Omental fat pad (tissue), 4 donors: ENCODE measurements around the gene UBE2R2. TPM values are rescaled to one million over a fixed set of nuclear protein-coding genes. Genes with fewer than 3 reads are reported as not detected.

Experiments used
- ATAC-seq: fragments of 150-250 bp; one replicate; pipeline ENCODE4 v1.9.1; 2016; ENCODE audit warnings: mild to moderate bottlenecking, moderate library complexity; ENCODE audit not compliant: low FRiP score
- DNase-seq: peaks from one replicate; pipeline ENCODE4 v3.0.0-alpha.2; 2019; ENCODE audit warnings: low spot score
- total RNA-seq, 4 donors: library from RNA; depleted of rRNA; stranded (reverse); fragments of >200 nt; gene quantifications; one replicate each; pipeline ENCODE4 v1.1.0, GENCODE V29; 2016
- TF ChIP-seq, protein P1 (sequence below), 3 donors: fragments of 450-650 bp; IDR thresholded peaks; one replicate each; pipeline ENCODE4 v1.5.1; 2016 to 2017; ENCODE audit warnings: antibody characterized with exemption in 3 of 3, mild to moderate bottlenecking in 3 of 3, moderate library complexity in 2 of 3

Gene UBE2R2
- total RNA-seq, 4 donors from 2014 or later = 22.4 to 34.3 (median 30.2) TPM

DNA sequence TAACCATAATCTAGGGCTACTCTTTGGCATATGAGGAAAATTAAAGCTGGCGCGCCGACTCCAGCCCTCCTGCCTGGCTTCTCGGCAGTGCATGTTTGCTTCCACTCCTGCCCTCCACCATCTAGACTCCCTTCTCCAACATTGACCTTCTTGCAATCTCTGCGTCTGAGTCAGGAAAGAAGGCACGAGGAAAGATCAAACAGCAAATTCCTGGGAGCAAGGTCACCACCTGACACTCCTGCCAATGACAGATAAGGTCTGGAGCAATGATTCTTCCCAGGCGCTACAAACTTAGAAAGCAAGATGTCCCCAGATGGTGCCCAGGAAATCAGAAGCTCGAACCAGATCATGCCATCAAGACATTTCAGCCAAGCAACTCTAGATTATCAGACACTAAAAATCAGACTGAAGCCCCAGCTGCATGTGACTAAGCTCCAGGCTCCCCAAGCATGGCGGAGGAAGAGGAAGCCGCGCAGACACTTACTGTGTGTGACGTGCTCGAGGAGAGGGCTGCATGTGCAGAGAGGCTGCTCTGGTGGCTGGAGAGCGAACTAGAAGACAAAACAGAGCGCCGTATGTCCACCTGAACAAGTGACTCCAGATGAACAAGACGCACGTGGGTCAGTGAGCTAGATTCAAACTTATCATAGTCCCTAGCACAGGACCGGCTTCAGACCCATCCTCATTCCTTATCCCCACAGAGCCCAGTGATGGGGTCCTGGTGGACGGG, 115.3 kb downstream of the UBE2R2 start:
- DNase-seq (no peak), ATAC-seq (no peak)
- TF ChIP-seq, protein P1, sequence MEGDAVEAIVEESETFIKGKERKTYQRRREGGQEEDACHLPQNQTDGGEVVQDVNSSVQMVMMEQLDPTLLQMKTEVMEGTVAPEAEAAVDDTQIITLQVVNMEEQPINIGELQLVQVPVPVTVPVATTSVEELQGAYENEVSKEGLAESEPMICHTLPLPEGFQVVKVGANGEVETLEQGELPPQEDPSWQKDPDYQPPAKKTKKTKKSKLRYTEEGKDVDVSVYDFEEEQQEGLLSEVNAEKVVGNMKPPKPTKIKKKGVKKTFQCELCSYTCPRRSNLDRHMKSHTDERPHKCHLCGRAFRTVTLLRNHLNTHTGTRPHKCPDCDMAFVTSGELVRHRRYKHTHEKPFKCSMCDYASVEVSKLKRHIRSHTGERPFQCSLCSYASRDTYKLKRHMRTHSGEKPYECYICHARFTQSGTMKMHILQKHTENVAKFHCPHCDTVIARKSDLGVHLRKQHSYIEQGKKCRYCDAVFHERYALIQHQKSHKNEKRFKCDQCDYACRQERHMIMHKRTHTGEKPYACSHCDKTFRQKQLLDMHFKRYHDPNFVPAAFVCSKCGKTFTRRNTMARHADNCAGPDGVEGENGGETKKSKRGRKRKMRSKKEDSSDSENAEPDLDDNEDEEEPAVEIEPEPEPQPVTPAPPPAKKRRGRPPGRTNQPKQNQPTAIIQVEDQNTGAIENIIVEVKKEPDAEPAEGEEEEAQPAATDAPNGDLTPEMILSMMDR (IDR thresholded peaks at IDR 0.05) = no peak

DNA sequence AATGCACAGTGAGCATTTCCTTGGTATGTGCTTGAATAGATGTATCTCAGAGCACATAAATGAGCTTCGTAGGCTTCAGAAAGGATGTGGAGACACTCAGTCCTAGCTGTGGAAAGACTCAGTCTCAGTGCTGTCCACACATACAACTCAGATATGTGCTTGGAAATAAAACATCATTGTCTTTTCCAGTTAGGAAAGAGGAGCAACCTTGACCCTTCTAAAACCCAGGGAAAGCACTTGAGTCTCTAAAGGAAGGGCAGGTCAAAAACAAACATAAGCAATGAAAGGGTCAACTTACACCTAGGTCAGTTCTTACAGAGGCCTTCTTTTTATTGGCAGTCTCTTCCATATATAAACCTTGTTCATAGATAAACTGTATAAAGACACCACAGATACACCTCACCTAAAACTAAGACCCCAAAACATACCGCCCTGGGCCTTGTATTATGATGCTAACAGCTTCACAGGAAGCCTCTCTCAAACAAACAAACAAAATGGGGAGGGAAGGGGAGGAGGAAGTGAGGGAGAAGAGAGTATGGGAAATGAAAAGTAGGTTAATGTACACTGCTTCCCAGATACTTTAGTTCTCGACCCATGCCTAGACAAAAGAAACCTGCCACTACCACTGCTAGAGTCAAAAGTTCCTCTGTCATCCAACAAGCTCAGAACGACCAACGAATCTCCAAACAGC, 117.4 kb downstream of the UBE2R2 start:
- ATAC-seq = no peak
- DNase-seq = no peak

DNA sequence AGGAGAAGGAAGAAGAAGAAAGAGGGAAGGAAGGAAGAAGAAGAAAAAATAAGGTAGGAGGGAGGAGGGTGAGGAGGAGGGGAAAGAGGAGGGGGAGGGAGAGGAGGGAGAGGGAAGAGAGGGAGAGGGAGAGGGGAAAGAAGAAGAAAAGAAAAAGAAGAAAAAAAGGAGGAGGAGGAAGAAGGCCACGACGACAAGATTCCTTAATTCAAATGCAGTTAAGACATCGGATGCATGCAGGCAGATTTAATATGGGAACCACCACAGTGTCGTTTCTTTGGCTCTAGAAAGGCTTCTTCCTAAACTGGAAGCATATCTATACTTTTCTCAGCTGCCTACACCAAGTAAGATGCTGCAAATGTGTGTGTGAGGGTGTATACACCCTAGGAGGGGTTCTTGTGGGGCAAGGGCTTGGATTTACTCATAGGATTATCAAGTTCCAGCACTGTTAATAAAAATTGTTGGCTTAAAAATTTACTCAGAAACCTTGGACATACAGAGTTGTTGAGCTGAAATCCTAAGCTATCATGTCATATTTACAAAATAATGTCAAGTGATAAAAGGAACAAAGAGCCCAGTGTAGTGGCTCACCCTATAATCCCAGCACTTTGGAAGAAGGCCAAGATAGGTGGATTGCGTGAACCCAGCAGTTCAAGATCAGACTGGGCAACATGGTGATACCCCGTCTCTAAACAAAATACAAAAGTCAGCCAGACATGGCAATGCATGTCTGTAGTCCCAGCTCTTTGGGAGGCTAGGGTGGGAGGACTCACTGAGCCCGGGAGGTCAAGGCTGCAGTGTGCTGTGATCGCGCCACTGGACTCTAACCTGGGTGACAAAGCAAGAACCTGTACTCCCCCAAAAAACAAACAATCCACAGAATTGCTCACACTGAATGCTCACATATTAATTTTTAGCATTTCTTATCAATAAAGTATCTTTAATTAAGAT, 123.2 kb downstream of the UBE2R2 start:
- TF ChIP-seq, protein P1 (IDR thresholded peaks at IDR 0.05) = no peak
- no peak for ATAC-seq

More for the DNA sequence above, 117.4 kb downstream of the UBE2R2 start:
- TF ChIP-seq, protein P1 (IDR thresholded peaks at IDR 0.05) = no peak

DNA sequence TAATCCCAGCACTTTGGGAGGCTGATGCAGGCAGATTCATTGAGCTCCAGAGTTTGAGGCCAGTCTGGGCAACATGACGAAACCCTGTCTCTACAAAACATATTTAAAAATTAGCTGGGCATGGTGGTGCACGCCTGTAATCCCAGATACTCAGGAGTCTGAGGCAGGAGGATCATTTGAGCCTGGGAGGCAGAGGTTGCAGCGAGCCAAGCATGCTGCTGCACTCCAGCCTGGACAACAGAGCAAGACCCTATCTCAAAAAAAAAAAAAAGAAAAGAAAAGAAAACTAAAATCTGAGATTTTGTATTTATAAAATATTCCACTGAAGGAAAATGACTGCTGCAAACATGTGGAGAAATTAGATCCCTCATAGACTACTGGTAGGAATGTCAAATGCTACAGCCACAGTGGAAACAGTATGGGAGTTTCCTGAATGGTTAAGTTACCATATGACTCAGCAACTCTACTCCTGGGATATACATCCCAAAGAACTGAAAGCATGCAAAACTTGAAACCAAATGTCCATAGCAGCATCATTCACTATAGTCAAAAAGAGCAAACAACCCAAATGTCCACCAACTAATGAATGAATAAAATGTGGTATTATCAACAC, 125.6 kb downstream of the UBE2R2 start:
- no peak for DNase-seq
- no peak for ATAC-seq

More for the DNA sequence above, 123.2 kb downstream of the UBE2R2 start:
- no peak for DNase-seq

DNA sequence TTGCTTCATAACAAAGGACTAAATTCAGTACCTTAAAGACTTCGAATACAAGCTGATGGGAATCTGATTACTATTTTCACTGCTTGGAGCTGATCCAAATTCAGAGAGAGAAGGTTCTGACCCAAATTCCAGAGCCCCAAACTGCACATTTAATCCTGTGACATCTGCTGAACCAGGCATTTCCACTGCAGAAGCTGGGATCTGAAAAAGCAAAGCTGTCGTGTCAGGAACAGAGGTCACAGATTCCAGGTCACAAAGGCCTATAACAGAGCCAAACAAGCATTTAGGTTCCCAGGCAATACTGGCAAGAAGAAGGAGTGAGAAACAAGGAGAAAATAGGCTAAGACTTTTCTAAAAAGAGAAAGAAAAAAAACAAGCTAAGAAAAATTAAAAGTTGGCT, 126.4 kb downstream of the UBE2R2 start:
- ATAC-seq (no peak), DNase-seq (no peak)
- TF ChIP-seq, protein P1 (IDR thresholded peaks at IDR 0.05) = no peak

More for the DNA sequence above, 125.6 kb downstream of the UBE2R2 start:
- TF ChIP-seq, protein P1 (IDR thresholded peaks at IDR 0.05) = no peak

DNA sequence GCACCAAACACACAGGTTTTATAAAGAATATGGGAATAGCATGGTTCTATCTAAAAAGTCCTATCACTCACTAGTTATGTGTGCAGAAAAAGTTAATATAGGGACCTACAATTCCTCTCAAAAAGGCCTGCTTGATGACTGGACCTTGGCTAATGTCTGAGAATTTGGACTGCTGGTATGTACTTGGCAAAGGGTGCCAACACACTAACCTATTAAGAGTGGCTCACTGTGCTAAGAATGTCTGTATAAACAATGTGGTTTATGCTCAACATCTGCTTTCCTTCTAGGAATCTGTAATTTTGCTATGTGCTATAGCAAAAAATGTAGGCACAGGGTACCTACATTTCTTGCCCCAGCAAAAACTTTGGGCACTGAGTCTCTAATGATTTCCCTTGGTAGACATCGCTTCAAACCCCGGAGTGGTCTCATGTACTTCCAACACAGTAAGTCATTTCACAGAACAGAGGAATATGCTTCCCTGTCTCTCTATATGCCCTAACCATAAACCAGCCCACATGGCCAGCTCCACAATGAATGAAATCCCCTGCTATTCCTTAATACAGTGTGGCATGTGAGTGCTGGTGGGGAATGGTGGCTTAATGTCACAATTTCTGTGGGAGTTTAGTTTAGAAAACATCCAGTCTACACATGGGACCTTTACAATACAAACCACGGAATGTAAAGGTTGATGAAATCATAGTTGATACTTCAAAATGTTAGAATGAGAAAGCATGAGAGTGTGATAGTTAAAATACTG, 130.0 kb downstream of the UBE2R2 start:
- ATAC-seq = no peak
- TF ChIP-seq, protein P1 (IDR thresholded peaks at IDR 0.05) = no peak
- DNase-seq = no peak
